GM19035 (cell line): ENCODE measurements around the gene PPP2R3A.
"Not testable (repeated sequence)": the region's sequence is repeated elsewhere in the genome, so short reads cannot be mapped to it uniquely, and the experiment has no call there.

Experiments
- ATAC-seq: cut with Tn5 transposase; IDR thresholded peaks from one replicate; pipeline ENCODE4 v1.9.1; 2021; ENCODE audit not compliant: unreplicated experiment

Gene PPP2R3A

GRCh38 chr3:136192195-136192594, 226.7 kb downstream of the PPP2R3A start:
- ATAC-seq: not testable (repeated sequence)

GRCh38 chr3:136192831-136193230, 227.3 kb downstream of the PPP2R3A start:
- ATAC-seq: no peak

DNA sequence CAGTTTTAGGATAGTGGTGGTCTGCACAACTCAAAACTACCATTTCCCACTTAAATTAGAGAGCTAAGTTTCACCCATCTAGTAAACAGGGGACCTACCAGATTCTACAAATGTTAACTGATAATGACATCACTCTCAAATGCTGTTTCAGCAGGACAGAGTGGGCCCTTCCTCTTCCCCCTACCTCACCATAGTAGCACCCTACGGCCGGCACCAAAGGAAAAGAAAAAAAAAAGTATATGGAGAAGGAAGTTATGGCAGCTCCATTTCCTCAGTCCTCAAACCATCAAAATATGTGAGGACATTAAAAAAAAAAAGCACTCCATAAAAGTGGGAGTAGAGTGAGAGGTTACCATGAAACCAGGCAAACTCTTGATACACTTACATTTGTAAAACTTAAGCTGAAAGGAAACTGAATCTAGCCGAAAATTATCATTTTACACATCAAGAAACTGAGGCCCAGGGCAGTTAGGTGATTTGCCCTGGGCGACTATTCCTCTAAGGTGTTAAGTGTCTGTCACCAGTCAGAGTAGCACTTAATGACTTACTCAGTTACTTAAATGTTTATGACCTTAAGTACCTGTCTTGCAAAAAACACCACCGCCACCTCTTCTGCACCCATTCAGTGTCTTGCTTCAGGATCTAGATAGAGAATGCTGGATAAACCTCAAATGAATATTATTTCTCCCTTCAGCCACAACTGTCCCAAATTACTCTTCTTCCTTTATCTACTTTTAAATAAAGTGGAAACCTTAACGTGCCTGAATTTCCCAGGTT, 227.9 kb downstream of the PPP2R3A start:
- no peak for ATAC-seq

DNA sequence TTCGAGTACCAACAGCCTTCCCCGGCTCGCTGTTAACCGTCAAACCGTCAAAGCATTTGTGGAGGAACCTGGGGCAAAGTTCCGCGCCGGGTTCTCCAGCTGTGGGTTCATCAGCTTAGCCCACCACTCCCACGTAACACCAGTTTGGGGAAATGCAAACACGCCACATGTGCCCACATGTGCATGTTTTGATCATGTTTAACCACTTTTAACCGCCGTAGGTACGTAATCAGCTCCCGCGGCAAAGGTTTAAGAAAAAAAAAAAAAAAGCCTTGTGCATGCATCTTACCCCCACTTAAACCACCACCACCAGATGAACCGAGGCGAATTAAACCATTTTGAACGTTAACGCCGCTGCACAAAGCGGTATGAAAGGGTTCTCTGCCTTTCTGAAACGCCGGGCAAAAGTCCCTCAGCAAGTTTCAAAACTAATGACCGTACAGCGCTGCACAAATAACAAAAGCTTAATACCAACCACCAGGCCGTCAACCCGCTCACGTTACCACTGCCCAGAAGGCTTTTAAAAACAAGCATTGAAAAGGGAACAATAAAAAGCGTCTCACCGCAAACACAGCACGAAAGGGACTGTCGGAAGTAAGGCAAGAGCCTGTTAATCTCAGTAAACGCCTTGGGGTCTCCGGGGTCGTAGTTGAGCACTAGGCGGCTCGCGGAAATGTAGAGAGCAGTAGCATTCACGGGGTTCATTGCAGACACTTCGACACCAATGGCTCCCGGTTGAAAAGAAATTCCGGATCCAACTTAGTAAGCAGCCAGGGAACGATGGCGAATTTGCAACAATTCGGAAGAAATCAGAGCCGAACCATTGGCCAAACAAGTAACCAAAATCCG, 229.1 kb downstream of the PPP2R3A start:
- ATAC-seq: no peak

DNA sequence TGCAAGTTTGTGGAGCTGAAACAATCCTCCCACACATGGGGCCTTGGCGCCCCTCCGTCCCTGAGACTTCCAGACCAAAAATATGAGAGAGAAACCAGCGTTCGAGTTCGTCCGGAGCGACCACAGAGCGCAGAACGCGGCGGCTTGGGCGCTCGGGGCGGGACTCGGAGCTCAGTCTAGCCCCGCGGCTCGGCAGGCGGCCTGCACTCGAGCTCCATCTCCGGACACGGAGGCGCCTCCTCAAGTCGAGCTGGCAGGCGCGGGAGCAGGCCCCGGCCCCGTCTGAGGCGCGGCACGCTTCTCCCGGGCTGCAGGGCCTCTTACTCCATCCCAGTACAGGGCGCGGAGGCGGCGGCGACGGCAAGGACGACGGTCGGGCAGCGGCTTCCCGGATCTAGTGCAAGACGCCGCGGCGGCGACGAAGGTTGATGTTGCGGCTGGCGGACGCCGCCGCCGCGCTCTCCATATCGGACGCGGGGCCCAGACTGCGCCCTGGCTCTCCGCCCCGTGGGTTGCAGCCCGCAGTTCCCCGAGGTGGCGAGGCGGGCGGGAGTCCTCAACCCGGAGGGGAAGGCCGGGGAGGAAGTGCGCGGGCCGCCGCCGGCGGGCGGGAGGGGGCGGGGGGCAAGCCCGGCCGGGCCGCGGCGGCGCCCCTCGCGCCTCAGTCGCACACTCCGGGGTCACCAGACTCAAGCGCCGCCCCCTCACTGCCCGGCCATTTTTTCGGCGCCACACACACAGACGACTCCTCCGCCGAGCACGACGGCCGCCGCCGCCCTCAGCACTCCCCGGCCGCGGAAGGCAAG, 229.9 kb downstream of the PPP2R3A start:
- peak; percentile 39 for ATAC-seq

GRCh38 chr3:136196064-136196400, 230.5 kb downstream of the PPP2R3A start, which contains the start of gene MSL2:
TSS of gene MSL2 (minus strand) at chr3:136196335. CDS start at chr3:136195113, 1,222 bp downstream.
- ATAC-seq: no peak

- ATAC-seq: peak; percentile 69
Observed at GRCh38 chr3:136196401-136197158, 231.1 kb downstream of the PPP2R3A start.

- ATAC-seq: no peak
Observed at GRCh38 chr3:136197159-136197793, 231.7 kb downstream of the PPP2R3A start.
